ENCODE measurements around the gene ELN.

The ELN gene

DNA sequence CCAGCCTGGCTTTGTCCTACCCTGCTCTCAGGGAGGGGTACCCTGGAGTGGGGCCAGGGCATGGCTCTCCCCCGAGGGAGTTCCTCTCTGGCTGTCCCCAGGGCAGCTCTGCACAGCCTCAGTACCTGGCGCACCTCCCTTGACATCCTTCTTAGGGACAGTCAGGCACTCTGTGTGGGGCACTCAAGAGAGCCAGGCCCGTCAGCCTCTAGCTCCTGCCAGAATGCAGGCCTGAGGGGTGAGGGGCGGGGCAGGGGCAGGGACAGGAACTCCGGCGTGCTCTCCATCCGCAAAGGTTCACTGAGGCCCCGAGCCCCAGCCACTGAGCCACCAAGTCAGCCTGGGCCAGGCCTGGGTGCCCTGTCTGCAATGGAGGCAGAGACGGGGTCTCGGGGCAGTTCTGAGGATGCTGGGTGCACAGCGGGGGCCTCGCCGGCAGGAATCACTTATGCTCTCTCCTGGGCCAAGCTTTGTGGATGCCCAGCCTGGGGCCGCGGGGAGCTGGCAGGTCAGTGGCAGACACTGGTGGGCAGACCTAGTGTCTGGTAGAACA is 65.8 kb downstream of the ELN start:
- Histone ChIP-seq H3K4me2 (ENCODE audit: low read length) (no peak overlapping the region), H3K9ac (ENCODE audit: low read length) (peak overlapping the region; percentile 56), H3K18ac (ENCODE audit: low read length) (peak overlapping the region; percentile 90), H2BK120ac (ENCODE audit: low read depth, low read length) (peak overlapping the region; percentile 18), H3K4me1 (ENCODE audit: control insufficient read depth, low read depth, low read length) (peaks cover 11% of the 10 kb centered on the region), H3K56ac (ENCODE audit: low read length) (peak overlapping the region; percentile 86), H3K79me1 (ENCODE audit: low read length) (peaks cover 3% of the 10 kb centered on the region), H2BK15ac (replicated peaks; ENCODE audit: low read depth) (no peak overlapping the region), H4K8ac (ENCODE audit: low read depth, low read length) (no peak overlapping the region), H3K23ac (ENCODE audit: low read length) (peak overlapping the region; percentile 66), H2BK5ac (ENCODE audit: low read length) (peak overlapping the region; percentile 29), H3K27me3 (ENCODE audit: insufficient read depth, low read length, poor library complexity) (no peaks in the 10 kb centered on the region), H3K79me2 (ENCODE audit: control insufficient read depth, insufficient read depth, low read length) (no peaks in the 10 kb centered on the region), H4K5ac (ENCODE audit: low read length) (no peak overlapping the region), H2AK5ac (ENCODE audit: low read length) (peak overlapping the region; percentile 62), H3K4ac (ENCODE audit: low read depth, low read length) (no peak overlapping the region), H3K27ac (ENCODE audit: low read depth, low read length) (peak overlapping the region; percentile 93), H3K4me3 (ENCODE audit: low read length) (no peak overlapping the region), H3K36me3 (ENCODE audit: control insufficient read depth, insufficient read depth, low read length) (peaks cover 4% of the 10 kb centered on the region)
- peak; percentile 37 for DNase-seq
- WGBS (ENCODE audit: extremely low coverage, insufficient coverage, low lambda C conversion rate): no CpG with 5 or more reads among the region's 15 CpGs

- Histone ChIP-seq H3K36me3 (ENCODE audit: control insufficient read depth, insufficient read depth, low read length) (peaks cover 4% of the 10 kb centered on the region), H3K79me2 (ENCODE audit: control insufficient read depth, insufficient read depth, low read length) (no peaks in the 10 kb centered on the region), H3K27me3 (ENCODE audit: insufficient read depth, low read length, poor library complexity) (no peaks in the 10 kb centered on the region), H4K8ac (ENCODE audit: low read depth, low read length) (no peak overlapping the region), H2AK5ac (ENCODE audit: low read length) (no peak overlapping the region), H2BK15ac (replicated peaks; ENCODE audit: low read depth) (no peak overlapping the region), H2BK5ac (ENCODE audit: low read length) (peak overlapping the region; percentile 89), H3K4me3 (ENCODE audit: low read length) (no peak overlapping the region), H3K23ac (ENCODE audit: low read length) (no peak overlapping the region), H3K4me1 (ENCODE audit: control insufficient read depth, low read depth, low read length) (peaks cover 11% of the 10 kb centered on the region), H2BK120ac (ENCODE audit: low read depth, low read length) (peak overlapping the region; percentile 67), H4K5ac (ENCODE audit: low read length) (no peak overlapping the region), H3K4ac (ENCODE audit: low read depth, low read length) (peak overlapping the region; percentile 92), H3K9ac (ENCODE audit: low read length) (peak overlapping the region; percentile 59), H3K18ac (ENCODE audit: low read length) (peak overlapping the region; percentile 90), H3K56ac (ENCODE audit: low read length) (peak overlapping the region; percentile 86), H3K79me1 (ENCODE audit: low read length) (peaks cover 2% of the 10 kb centered on the region), H3K4me2 (ENCODE audit: low read length) (peak overlapping the region; percentile 15), H3K27ac (ENCODE audit: low read depth, low read length) (peak overlapping the region; percentile 93)
- no CpG with 5 or more reads among the region's 32 CpGs for WGBS (ENCODE audit: extremely low coverage, insufficient coverage, low lambda C conversion rate)
- DNase-seq: peak; percentile 95
These were observed 66.5 kb downstream of the ELN start for GRCh38 chr7:74094224-74095101.

DNA sequence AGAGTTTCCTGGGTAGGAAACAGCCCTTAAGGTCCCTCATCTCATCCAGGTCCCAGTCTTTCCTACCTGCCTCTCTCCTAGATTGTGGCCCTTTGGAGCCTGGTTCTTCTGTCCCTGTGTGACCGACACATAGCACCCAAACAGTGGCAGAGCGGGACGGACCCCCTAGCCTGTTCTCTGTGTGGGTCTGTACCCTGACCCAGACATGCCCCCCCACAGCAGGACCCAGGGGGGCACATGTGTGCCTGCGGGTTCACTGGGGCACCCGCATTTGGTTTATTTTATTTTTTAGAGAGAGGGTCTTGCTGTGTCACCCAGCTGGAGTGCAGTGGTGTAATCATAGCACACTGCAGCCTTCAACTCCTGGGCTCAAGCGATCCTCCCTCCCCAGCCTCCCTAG is 67.2 kb downstream of the ELN start:
- H2BK120ac ChIP-seq (ENCODE audit: low read depth, low read length): peak overlapping the region; percentile 67
- H3K9ac ChIP-seq (ENCODE audit: low read length): peak overlapping the region; percentile 59
- H3K4me1 ChIP-seq (ENCODE audit: control insufficient read depth, low read depth, low read length): peaks cover 11% of the 10 kb centered on the region
- peak overlapping the region; percentile 93 for H3K27ac ChIP-seq (ENCODE audit: low read depth, low read length)
- peaks cover 4% of the 10 kb centered on the region for H3K36me3 ChIP-seq (ENCODE audit: control insufficient read depth, insufficient read depth, low read length)
- no peak overlapping the region for H3K4me3 ChIP-seq (ENCODE audit: low read length)
- H3K18ac ChIP-seq (ENCODE audit: low read length): peak overlapping the region; percentile 90
- peak overlapping the region; percentile 86 for H3K56ac ChIP-seq (ENCODE audit: low read length)
- no peak overlapping the region for H4K8ac ChIP-seq (ENCODE audit: low read depth, low read length)
- no peaks in the 10 kb centered on the region for H3K27me3 ChIP-seq (ENCODE audit: insufficient read depth, low read length, poor library complexity)
- H2AK5ac ChIP-seq (ENCODE audit: low read length): no peak overlapping the region
- no peak overlapping the region for H3K4me2 ChIP-seq (ENCODE audit: low read length)
- peak overlapping the region; percentile 92 for H3K4ac ChIP-seq (ENCODE audit: low read depth, low read length)
- WGBS (ENCODE audit: extremely low coverage, insufficient coverage, low lambda C conversion rate): no CpG with 5 or more reads among the region's 6 CpGs
- no peaks in the 10 kb centered on the region for H3K79me2 ChIP-seq (ENCODE audit: control insufficient read depth, insufficient read depth, low read length)
- peak overlapping the region; percentile 89 for H2BK5ac ChIP-seq (ENCODE audit: low read length)
- DNase-seq: no peak
- peaks cover 2% of the 10 kb centered on the region for H3K79me1 ChIP-seq (ENCODE audit: low read length)
- H2BK15ac ChIP-seq (replicated peaks; ENCODE audit: low read depth): peak overlapping the region; percentile 14
- H4K5ac ChIP-seq (ENCODE audit: low read length): no peak overlapping the region
- H3K23ac ChIP-seq (ENCODE audit: low read length): no peak overlapping the region

DNA sequence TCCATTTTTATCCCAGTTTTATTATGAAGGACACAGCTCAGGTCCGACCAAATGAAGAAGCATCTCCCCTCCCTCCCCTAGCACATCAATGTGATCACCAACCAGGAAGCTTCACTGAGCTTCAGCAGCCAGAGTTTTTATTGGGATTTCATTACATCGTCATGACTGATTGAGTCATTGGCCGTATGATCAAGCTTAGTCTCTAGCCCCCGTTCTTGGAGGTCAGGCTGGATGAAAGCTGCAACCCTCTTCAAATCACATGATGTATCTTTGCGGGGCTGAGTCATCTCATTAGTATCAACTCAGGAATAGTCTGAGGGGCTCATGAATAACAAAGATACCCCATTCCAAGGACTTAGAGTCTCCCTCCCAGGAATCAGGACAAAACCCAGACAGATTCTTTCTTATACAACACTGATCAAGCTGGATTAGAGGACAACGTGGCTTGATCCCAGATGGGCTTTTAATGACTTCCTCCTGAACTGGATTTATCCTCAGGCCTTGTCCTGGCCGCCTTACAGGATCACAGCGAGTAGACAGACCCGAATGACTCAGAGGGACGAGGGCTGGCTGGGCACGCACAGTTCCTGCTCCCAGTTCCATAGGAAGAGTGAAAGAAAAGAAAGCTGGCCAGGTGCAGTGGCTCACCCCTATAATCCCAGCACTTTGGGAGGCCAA is 70.1 kb downstream of the ELN start:
- H3K23ac ChIP-seq (ENCODE audit: low read length): no peak overlapping the region
- H3K36me3 ChIP-seq (ENCODE audit: control insufficient read depth, insufficient read depth, low read length): peaks cover 4% of the 10 kb centered on the region
- no peak overlapping the region for H3K56ac ChIP-seq (ENCODE audit: low read length)
- H3K9ac ChIP-seq (ENCODE audit: low read length): no peak overlapping the region
- H3K4ac ChIP-seq (ENCODE audit: low read depth, low read length): no peak overlapping the region
- no peak overlapping the region for H4K5ac ChIP-seq (ENCODE audit: low read length)
- no peak overlapping the region for H3K18ac ChIP-seq (ENCODE audit: low read length)
- H3K4me2 ChIP-seq (ENCODE audit: low read length): no peak overlapping the region
- DNase-seq: peak; percentile 50
- peaks cover 2% of the 10 kb centered on the region for H3K79me1 ChIP-seq (ENCODE audit: low read length)
- H2BK15ac ChIP-seq (replicated peaks; ENCODE audit: low read depth): no peak overlapping the region
- WGBS (ENCODE audit: extremely low coverage, insufficient coverage, low lambda C conversion rate): no CpG with 5 or more reads among the region's 11 CpGs
- H4K8ac ChIP-seq (ENCODE audit: low read depth, low read length): no peak overlapping the region
- H2AK5ac ChIP-seq (ENCODE audit: low read length): no peak overlapping the region
- no peak overlapping the region for H3K27ac ChIP-seq (ENCODE audit: low read depth, low read length)
- no peak overlapping the region for H2BK5ac ChIP-seq (ENCODE audit: low read length)
- no peak overlapping the region for H3K4me3 ChIP-seq (ENCODE audit: low read length)
- no peak overlapping the region for H2BK120ac ChIP-seq (ENCODE audit: low read depth, low read length)
- peaks cover 10% of the 10 kb centered on the region for H3K4me1 ChIP-seq (ENCODE audit: control insufficient read depth, low read depth, low read length)
- no peaks in the 10 kb centered on the region for H3K79me2 ChIP-seq (ENCODE audit: control insufficient read depth, insufficient read depth, low read length)
- H3K27me3 ChIP-seq (ENCODE audit: insufficient read depth, low read length, poor library complexity): no peaks in the 10 kb centered on the region

GRCh38 chr7:74099031-74099430 is 71.1 kb downstream of the ELN start:
- no peak overlapping the region for H3K4me3 ChIP-seq (ENCODE audit: low read length)
- WGBS (ENCODE audit: extremely low coverage, insufficient coverage, low lambda C conversion rate): no CpG with 5 or more reads among the region's 17 CpGs

More at GRCh38 chr7:74099031-74099430, 71.1 kb downstream of the ELN start:
- H2BK120ac ChIP-seq (ENCODE audit: low read depth, low read length): no peak overlapping the region
- H3K79me1 ChIP-seq (ENCODE audit: low read length): peaks cover 2% of the 10 kb centered on the region
- H3K18ac ChIP-seq (ENCODE audit: low read length): no peak overlapping the region
- H2AK5ac ChIP-seq (ENCODE audit: low read length): no peak overlapping the region
- H3K27me3 ChIP-seq (ENCODE audit: insufficient read depth, low read length, poor library complexity): no peaks in the 10 kb centered on the region
- H4K8ac ChIP-seq (ENCODE audit: low read depth, low read length): no peak overlapping the region
- H3K56ac ChIP-seq (ENCODE audit: low read length): no peak overlapping the region
- H3K4ac ChIP-seq (ENCODE audit: low read depth, low read length): no peak overlapping the region
- H3K4me1 ChIP-seq (ENCODE audit: control insufficient read depth, low read depth, low read length): peaks cover 3% of the 10 kb centered on the region
- no peak overlapping the region for H3K23ac ChIP-seq (ENCODE audit: low read length)
- no peak overlapping the region for H4K5ac ChIP-seq (ENCODE audit: low read length)
- DNase-seq: no peak
- no peaks in the 10 kb centered on the region for H3K79me2 ChIP-seq (ENCODE audit: control insufficient read depth, insufficient read depth, low read length)
- peaks cover 4% of the 10 kb centered on the region for H3K36me3 ChIP-seq (ENCODE audit: control insufficient read depth, insufficient read depth, low read length)
- H2BK15ac ChIP-seq (replicated peaks; ENCODE audit: low read depth): no peak overlapping the region
- H3K4me2 ChIP-seq (ENCODE audit: low read length): no peak overlapping the region
- no peak overlapping the region for H3K27ac ChIP-seq (ENCODE audit: low read depth, low read length)
- H2BK5ac ChIP-seq (ENCODE audit: low read length): no peak overlapping the region
- no peak overlapping the region for H3K9ac ChIP-seq (ENCODE audit: low read length)

Measured in mesendoderm (in vitro differentiated cells).